ENCODE measurements around the gene CYTH4.

The CYTH4 gene

GRCh38 chr22:37331856-37332536 lies 49.7 kb downstream of the CYTH4 start:
- DNase-seq: no peak

- no peak for DNase-seq
Observed at GRCh38 chr22:37333724-37334460, 51.6 kb downstream of the CYTH4 start.

- no peak for DNase-seq
Observed at GRCh38 chr22:37334461-37334858, 52.2 kb downstream of the CYTH4 start.

GRCh38 chr22:37334859-37335805 lies 52.8 kb downstream of the CYTH4 start:
- DNase-seq: no peak

- no peak for DNase-seq
Observed at GRCh38 chr22:37335806-37336199, 53.5 kb downstream of the CYTH4 start.

GRCh38 chr22:37336579-37336978 lies 54.3 kb downstream of the CYTH4 start:
- DNase-seq: no peak

- no peak for DNase-seq
Observed at GRCh38 chr22:37337204-37337943, 55.1 kb downstream of the CYTH4 start.

GRCh38 chr22:37338539-37339246 lies 56.4 kb downstream of the CYTH4 start:
- no peak for DNase-seq

GRCh38 chr22:37340331-37341262 lies 58.3 kb downstream of the CYTH4 start:
- DNase-seq: no peak

GRCh38 chr22:37342065-37342464 lies 59.8 kb downstream of the CYTH4 start:
- DNase-seq: no peak

- DNase-seq: no peak
Observed at GRCh38 chr22:37343348-37343747, 61.0 kb downstream of the CYTH4 start.

- DNase-seq: no peak
Observed at GRCh38 chr22:37343863-37344734, 61.8 kb downstream of the CYTH4 start.

GRCh38 chr22:37344735-37345449 lies 62.6 kb downstream of the CYTH4 start:
- DNase-seq: no peak

- no peak for DNase-seq
Observed at GRCh38 chr22:37345863-37346504, 63.7 kb downstream of the CYTH4 start.

GRCh38 chr22:37346505-37346895 lies 64.2 kb downstream of the CYTH4 start:
- no peak for DNase-seq

- no peak for DNase-seq
Observed at GRCh38 chr22:37349043-37349814, 66.9 kb downstream of the CYTH4 start.

- DNase-seq: no peak
Observed at GRCh38 chr22:37351232-37351631, 68.9 kb downstream of the CYTH4 start.

GRCh38 chr22:37352481-37352880 lies 70.2 kb downstream of the CYTH4 start:
- DNase-seq: no peak
